Upper lobe of left lung (tissue), 6 donors: Measurements from ENCODE around the gene CHAT. TPM values are rescaled to one million over a fixed set of nuclear protein-coding genes. Genes with fewer than 3 reads are reported as not detected.

Experiments used
- ATAC-seq, 2 donors: fragments of 200-7000 bp; cut with Tn5 transposase; one replicate each; pipeline ENCODE4 v1.9.1; 2022; ENCODE audit warnings: mild to moderate bottlenecking in 2 of 2, moderate library complexity in 2 of 2; ENCODE audit not compliant: low FRiP score in 2 of 2
- DNase-seq, 2 donors: peaks; one replicate each; pipeline ENCODE4 v3.0.0-alpha.2; 2019 to 2020
- H3K27ac ChIP-seq, 4 donors: fragments of 200-600 bp; sonication (generic); one replicate each; pipeline ENCODE4 v1.5.1; 2016 to 2019
- H3K27me3 ChIP-seq, 4 donors: fragments of 200-600 bp; sonication (generic); one replicate each; pipeline ENCODE4 v1.5.1; 2017 to 2019
- H3K36me3 ChIP-seq, 4 donors: fragments of 200-600 bp; sonication (generic); one replicate each; pipeline ENCODE4 v1.5.1; 2016 to 2019
- H3K4me1 ChIP-seq, 4 donors: fragments of 200-600 bp; sonication (generic); one replicate each; pipeline ENCODE4 v1.5.1; 2018 to 2019
- H3K4me3 ChIP-seq, 4 donors: fragments of 200-600 bp; sonication (generic); one replicate each; pipeline ENCODE4 v1.5.1; 2017 to 2019; ENCODE audit warnings: mild to moderate bottlenecking in 2 of 4, moderate library complexity in 1 of 4
- H3K9me3 ChIP-seq, 4 donors: fragments of 200-600 bp; sonication (generic); one replicate each; pipeline ENCODE4 v1.5.1; 2018 to 2019
- EP300 ChIP-seq, 4 donors: sonication (generic); formaldehyde crosslinking; IDR thresholded peaks; one replicate each; pipeline ENCODE4 v1.5.1; 2017; ENCODE audit warnings: antibody characterized with exemption in 4 of 4, control low read depth in 2 of 4
- POLR2A ChIP-seq, 4 donors: fragments of 450-650 bp; IDR thresholded peaks; one replicate each; pipeline ENCODE4 v1.5.1; 2016 to 2017; ENCODE audit warnings: antibody characterized with exemption in 4 of 4, mild to moderate bottlenecking in 2 of 4
- POLR2AphosphoS5 ChIP-seq, 2 donors: sonication (generic); formaldehyde crosslinking; IDR thresholded peaks; one replicate each; pipeline ENCODE4 v1.5.1; 2017; ENCODE audit warnings: antibody characterized with exemption in 2 of 2
- WGBS, 2 donors: methylation state at CpG; one replicate each; pipeline ENCODE4 v1.1.5; 2017 to 2018; 5-methylcytosine and 5-hydroxymethylcytosine counted together
- total RNA-seq, 6 donors: library from RNA; depleted of rRNA in 4 of 6; stranded (reverse); fragments of >200 nt in 4 of 6; gene quantifications; one replicate each; pipeline versions ENCODE4 v1.1.0 to v1.2.1, GENCODE V29; 2016 to 2021
- TF ChIP-seq, protein P1 (sequence below), 6 experiments: fragments of 450-650 bp in 4 of 6; fragments of 200-600 bp in 2 of 6; sonication (generic) in 2 of 6; IDR thresholded peaks; one replicate each; pipeline ENCODE4 v1.5.1; 2016 to 2019; ENCODE audit warnings: antibody characterized with exemption in 6 of 6
- donor health status: DM: no; HTN: no; CAD: no; lungs with moderate emphysema.
- donor health status: DM: no; HTN: yes; CAD: no; lungs with severe emphysema.

Gene CHAT
- total RNA-seq, 6 donors from 2014 or later = not detected

DNA sequence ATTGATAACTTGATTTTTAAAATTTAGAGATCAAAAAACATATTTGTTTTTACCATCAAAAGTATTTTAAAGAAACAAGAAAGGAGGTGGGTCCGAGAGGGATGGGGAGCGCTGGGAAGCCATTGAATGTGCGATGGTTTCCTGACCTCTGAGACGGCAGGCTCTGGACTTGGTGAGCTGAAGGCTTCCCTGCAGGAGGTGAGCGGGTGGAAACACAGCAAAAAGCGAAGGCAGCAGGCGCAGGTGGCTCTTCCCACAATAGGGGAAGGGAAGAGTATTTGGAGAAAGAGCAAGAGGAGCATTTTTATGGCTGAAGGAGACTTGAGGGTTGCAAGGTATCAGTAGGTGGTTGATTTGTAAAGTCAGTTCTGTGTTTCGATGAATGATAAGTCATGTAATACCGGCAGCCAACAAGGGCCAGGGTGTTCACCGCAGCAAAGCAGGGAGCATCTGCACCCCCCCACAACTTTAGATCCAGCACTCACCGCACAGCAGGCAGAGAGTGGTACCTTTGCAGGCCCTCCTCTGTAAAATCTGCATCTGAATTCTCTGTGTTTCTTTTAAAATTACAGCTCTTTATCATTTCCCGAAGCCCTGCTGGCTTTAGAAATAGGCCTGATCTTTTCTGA is 76.2 kb downstream of the CHAT start:
- H3K27me3 ChIP-seq = peaks cover 0 to 4% (median 0%) of the 10 kb centered on the region in 4 donors

DNA sequence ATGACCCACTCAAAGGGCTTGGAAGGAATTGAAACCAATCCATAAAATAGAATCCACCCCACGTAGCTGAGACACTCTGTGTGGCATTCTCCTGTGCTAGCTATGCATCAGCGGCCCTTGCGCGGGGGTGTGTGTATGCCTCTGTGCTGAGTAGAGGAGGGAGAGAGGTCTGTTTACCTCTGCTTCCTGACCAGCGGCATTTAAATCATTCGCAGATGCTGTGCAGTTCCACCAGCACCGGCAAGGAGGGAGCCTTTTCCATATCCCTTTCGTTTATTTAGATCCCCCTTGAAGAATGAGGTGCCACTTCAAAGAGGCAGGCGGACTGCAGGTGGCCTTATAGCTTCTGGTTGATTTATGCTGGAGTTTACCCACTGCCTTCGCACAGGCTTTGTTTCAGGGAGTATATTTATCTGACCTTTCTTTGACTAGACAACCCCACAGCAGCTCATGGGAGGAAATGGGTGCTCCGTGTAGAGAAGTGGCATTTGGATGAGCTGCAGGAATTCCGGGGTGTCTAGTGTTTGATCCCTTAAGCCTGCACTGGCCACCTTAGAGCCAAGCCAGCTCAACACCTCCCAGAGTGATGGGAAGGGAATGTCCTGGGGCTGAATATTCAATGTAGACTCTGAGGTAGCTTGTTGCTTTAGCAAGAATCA is 77.0 kb downstream of the CHAT start:
- WGBS, 2 donors = 6 to 12% methylated on average over 10 to 12 of the region's 12 CpGs
- DNase-seq = no peak
- Histone ChIP-seq H3K4me3 (no peak overlapping the region), H3K27ac (no peak overlapping the region), H3K4me1 (no peaks in the 10 kb centered on the region), H3K36me3 (no peaks in the 10 kb centered on the region), H3K9me3 (peaks cover 0 to 4% (median 0%) of the 10 kb centered on the region in 4 donors), H3K27me3 (peaks cover 0 to 4% (median 0%) of the 10 kb centered on the region in 4 donors)
- no peak for ATAC-seq
- TF ChIP-seq, protein P1, sequence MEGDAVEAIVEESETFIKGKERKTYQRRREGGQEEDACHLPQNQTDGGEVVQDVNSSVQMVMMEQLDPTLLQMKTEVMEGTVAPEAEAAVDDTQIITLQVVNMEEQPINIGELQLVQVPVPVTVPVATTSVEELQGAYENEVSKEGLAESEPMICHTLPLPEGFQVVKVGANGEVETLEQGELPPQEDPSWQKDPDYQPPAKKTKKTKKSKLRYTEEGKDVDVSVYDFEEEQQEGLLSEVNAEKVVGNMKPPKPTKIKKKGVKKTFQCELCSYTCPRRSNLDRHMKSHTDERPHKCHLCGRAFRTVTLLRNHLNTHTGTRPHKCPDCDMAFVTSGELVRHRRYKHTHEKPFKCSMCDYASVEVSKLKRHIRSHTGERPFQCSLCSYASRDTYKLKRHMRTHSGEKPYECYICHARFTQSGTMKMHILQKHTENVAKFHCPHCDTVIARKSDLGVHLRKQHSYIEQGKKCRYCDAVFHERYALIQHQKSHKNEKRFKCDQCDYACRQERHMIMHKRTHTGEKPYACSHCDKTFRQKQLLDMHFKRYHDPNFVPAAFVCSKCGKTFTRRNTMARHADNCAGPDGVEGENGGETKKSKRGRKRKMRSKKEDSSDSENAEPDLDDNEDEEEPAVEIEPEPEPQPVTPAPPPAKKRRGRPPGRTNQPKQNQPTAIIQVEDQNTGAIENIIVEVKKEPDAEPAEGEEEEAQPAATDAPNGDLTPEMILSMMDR (IDR thresholded peaks at IDR 0.05) = no peak
- TF ChIP-seq POLR2A (IDR thresholded peaks at IDR 0.05) (no peak), POLR2AphosphoS5 (IDR thresholded peaks at IDR 0.05) (no peak), EP300 (IDR thresholded peaks at IDR 0.05) (no peak)

More for the DNA sequence above, 76.2 kb downstream of the CHAT start:
- Histone ChIP-seq H3K9me3 (peaks cover 0 to 4% (median 0%) of the 10 kb centered on the region in 4 donors), H3K4me3 (no peak overlapping the region), H3K27ac (no peak overlapping the region), H3K4me1 (no peaks in the 10 kb centered on the region), H3K36me3 (no peaks in the 10 kb centered on the region)
- WGBS, 2 donors = 19 to 23% methylated on average over 11 to 12 of the region's 12 CpGs
- ATAC-seq (no peak), DNase-seq (no peak)
- no peak for TF ChIP-seq POLR2A (IDR thresholded peaks at IDR 0.05)
- no peak for TF ChIP-seq EP300 (IDR thresholded peaks at IDR 0.05)
- TF ChIP-seq, protein P1 (IDR thresholded peaks at IDR 0.05) = no peak
- no peak for TF ChIP-seq POLR2AphosphoS5 (IDR thresholded peaks at IDR 0.05)

DNA sequence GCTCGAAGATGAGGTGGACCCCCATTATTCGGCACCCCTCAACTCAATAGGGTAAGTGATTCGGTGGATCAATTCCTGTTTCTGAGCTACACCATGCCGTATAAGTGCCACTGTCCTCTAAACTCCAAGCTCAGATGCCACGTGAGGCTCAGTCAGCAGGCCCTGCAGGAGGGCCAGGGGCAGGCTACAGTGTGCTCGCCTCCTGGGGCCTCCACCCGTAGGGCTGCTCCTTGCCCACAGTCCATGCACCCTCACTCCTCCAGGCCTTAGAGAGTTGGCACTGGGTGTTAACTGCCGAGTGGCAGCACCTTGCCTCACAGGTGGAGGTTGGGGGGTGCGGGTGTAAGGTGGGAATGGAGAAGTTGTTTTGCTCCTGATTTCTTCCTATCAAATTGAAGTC is 77.8 kb downstream of the CHAT start:
- DNase-seq = no peak
- Histone ChIP-seq H3K27ac (no peak overlapping the region), H3K4me3 (no peak overlapping the region), H3K27me3 (peaks cover 0 to 4% (median 0%) of the 10 kb centered on the region in 4 donors), H3K4me1 (no peaks in the 10 kb centered on the region), H3K36me3 (no peaks in the 10 kb centered on the region), H3K9me3 (peaks cover 0 to 4% (median 0%) of the 10 kb centered on the region in 4 donors)
- TF ChIP-seq, protein P1 (IDR thresholded peaks at IDR 0.05) = no peak
- no peak for TF ChIP-seq POLR2AphosphoS5 (IDR thresholded peaks at IDR 0.05)
- TF ChIP-seq POLR2A (IDR thresholded peaks at IDR 0.05) = no peak
- ATAC-seq = peak in 1 of 2 donors; percentile 32
- 27 to 47% methylated on average over 8 to 9 of the region's 9 CpGs for WGBS, 2 donors

GRCh38 chr10:49694466-49694865 is 80.6 kb downstream of the CHAT start:
- no peak for ATAC-seq
- Histone ChIP-seq H3K4me3 (no peak overlapping the region), H3K27me3 (peaks cover 0 to 4% (median 0%) of the 10 kb centered on the region in 4 donors), H3K4me1 (no peaks in the 10 kb centered on the region), H3K36me3 (no peaks in the 10 kb centered on the region), H3K9me3 (peaks cover 0 to 4% (median 0%) of the 10 kb centered on the region in 4 donors), H3K27ac (no peak overlapping the region)
- no peak for DNase-seq
- TF ChIP-seq, protein P1 (IDR thresholded peaks at IDR 0.05) = no peak
- TF ChIP-seq EP300 (IDR thresholded peaks at IDR 0.05) = no peak
- TF ChIP-seq POLR2AphosphoS5 (IDR thresholded peaks at IDR 0.05) = no peak
- WGBS, 2 donors = 78 to 80% methylated on average over 6 of the region's 6 CpGs
